Trophoblast cell (in vitro differentiated cells and primary cell): ENCODE results near the gene NTNG1.

ENCODE experiments used
- DNase-seq, 2 donors: peaks; one replicate each; pipeline ENCODE4 v3.0.0-alpha.2; 2016
- H2AFZ ChIP-seq: 2 replicates; pipeline ENCODE4 v1.6.1; 2013; ENCODE audit warnings: low read length, moderate library complexity, mild to moderate bottlenecking; ENCODE audit not compliant: insufficient read depth, poor library complexity
- H2AK5ac ChIP-seq: 2 replicates; pipeline ENCODE4 v1.6.1; 2013; ENCODE audit warnings: mild to moderate bottlenecking, low read length
- H2BK120ac ChIP-seq: 2 replicates; pipeline ENCODE4 v1.6.1; 2013; ENCODE audit warnings: low read length, mild to moderate bottlenecking, moderate library complexity; ENCODE audit not compliant: insufficient read depth, poor library complexity
- H2BK12ac ChIP-seq: 2 replicates; pipeline ENCODE4 v1.6.1; 2013; ENCODE audit warnings: mild to moderate bottlenecking, low read length, moderate library complexity
- H2BK5ac ChIP-seq: 2 replicates; pipeline ENCODE4 v1.6.1; 2013; ENCODE audit warnings: low read length, low read depth, moderate library complexity, mild to moderate bottlenecking; ENCODE audit not compliant: poor library complexity
- H3K14ac ChIP-seq: 2 replicates; pipeline ENCODE4 v1.6.1; 2013; ENCODE audit warnings: mild to moderate bottlenecking, low read length
- H3K18ac ChIP-seq: 2 replicates; pipeline ENCODE4 v1.6.1; 2013; ENCODE audit warnings: mild to moderate bottlenecking, low read length
- H3K23ac ChIP-seq: 2 replicates; pipeline ENCODE4 v1.6.1; 2013; ENCODE audit warnings: low read length
- H3K27ac ChIP-seq: 2 replicates; pipeline ENCODE4 v1.5.1; 2013; ENCODE audit warnings: low read depth, mild to moderate bottlenecking, inconsistent platforms, low read length, moderate library complexity
- H3K27me3 ChIP-seq: 2 replicates; pipeline ENCODE4 v1.6.1; 2013; ENCODE audit warnings: inconsistent platforms, mild to moderate bottlenecking, low read length, moderate library complexity; ENCODE audit not compliant: insufficient read depth
- H3K36me3 ChIP-seq, 2 experiments: 1 replicate in 1 of 2; 2 replicates in 1 of 2; pipeline ENCODE4 v1.6.1; 2013; ENCODE audit warnings: low read length in 2 of 2, mild to moderate bottlenecking in 2 of 2, moderate library complexity in 1 of 2; ENCODE audit not compliant: insufficient read depth in 2 of 2, control insufficient read depth in 1 of 2
- H3K4ac ChIP-seq: 2 replicates; pipeline ENCODE4 v1.6.1; 2013; ENCODE audit warnings: low read depth, mild to moderate bottlenecking, low read length, moderate library complexity
- H3K4me1 ChIP-seq, 2 experiments: 1 replicate in 1 of 2; 2 replicates in 1 of 2; pipeline ENCODE4 v1.6.1; 2013; ENCODE audit warnings: low read length in 2 of 2, mild to moderate bottlenecking in 2 of 2, moderate library complexity in 1 of 2; ENCODE audit not compliant: insufficient read depth in 2 of 2, control insufficient read depth in 1 of 2
- H3K4me2 ChIP-seq: 2 replicates; pipeline ENCODE4 v1.6.1; 2013; ENCODE audit warnings: inconsistent platforms, mild to moderate bottlenecking, low read length, moderate library complexity
- H3K4me3 ChIP-seq: 2 replicates; pipeline ENCODE4 v1.5.1; 2013; ENCODE audit warnings: mild to moderate bottlenecking, low read depth, low read length, inconsistent platforms
- H3K79me1 ChIP-seq: one replicate; pipeline ENCODE4 v1.6.1; 2013; ENCODE audit warnings: low read length
- H3K79me2 ChIP-seq: 2 replicates; pipeline ENCODE4 v1.6.1; 2013; ENCODE audit warnings: low read length, mild to moderate bottlenecking; ENCODE audit not compliant: control insufficient read depth, insufficient read depth, poor library complexity
- H3K9ac ChIP-seq: 2 replicates; pipeline ENCODE4 v1.6.1; 2013; ENCODE audit warnings: mild to moderate bottlenecking, low read length
- H3K9me3 ChIP-seq: 2 replicates; pipeline ENCODE4 v1.6.1; 2013; ENCODE audit warnings: low read depth, mild to moderate bottlenecking, control low read depth, inconsistent platforms, low read length; ENCODE audit not compliant: insufficient read depth
- H4K12ac ChIP-seq: 2 replicates; pipeline ENCODE4 v1.6.1; 2013; ENCODE audit warnings: low read depth, mild to moderate bottlenecking, low read length, moderate library complexity
- H4K8ac ChIP-seq: 2 replicates; pipeline ENCODE4 v1.6.1; 2013; ENCODE audit warnings: low read depth, mild to moderate bottlenecking, low read length, moderate library complexity
- H4K91ac ChIP-seq: one replicate; pipeline ENCODE4 v1.6.1; 2013; ENCODE audit warnings: low read depth, mild to moderate bottlenecking, low read length, moderate library complexity
- WGBS: extraction: QIAGEN DNeasy Blood & Tissue Kit; methylation state at CpG from one replicate; pipeline ENCODE4 v1.1.7; 2013; ENCODE audit warnings: missing lambda C conversion rate; ENCODE audit not compliant: insufficient read length, insufficient coverage; ENCODE audit errors: extremely low coverage; 5-methylcytosine and 5-hydroxymethylcytosine counted together

Gene NTNG1

DNA sequence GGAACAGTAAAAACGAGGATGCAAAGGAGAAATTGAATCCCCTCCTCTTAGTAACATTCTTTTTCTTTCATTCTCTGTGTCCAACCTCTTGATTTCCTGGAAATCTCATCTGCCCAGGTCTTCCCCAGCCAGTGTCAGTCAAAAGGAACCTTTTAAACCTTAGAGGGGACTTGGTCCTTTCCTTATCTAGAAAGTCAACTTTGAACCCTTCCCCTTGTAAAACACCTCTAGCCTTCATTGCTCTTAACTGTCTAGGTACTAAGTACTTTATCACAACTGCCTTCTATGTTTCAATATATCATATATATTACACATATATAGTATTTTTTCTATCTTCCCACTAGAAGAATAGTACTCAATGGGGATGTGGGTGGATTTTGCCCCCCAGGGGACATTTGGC, 282.1 kb downstream of the NTNG1 start:
- H3K79me2 ChIP-seq = no peaks in the 10 kb centered on the region
- no peak overlapping the region for H3K23ac ChIP-seq
- H4K8ac ChIP-seq = no peak overlapping the region
- H2AK5ac ChIP-seq = no peak overlapping the region
- H3K4me1 ChIP-seq = no peaks in the 10 kb centered on the region
- H3K18ac ChIP-seq = no peak overlapping the region
- H4K12ac ChIP-seq = no peak overlapping the region
- no peak overlapping the region for H2BK12ac ChIP-seq
- no peak overlapping the region for H4K91ac ChIP-seq
- H2BK120ac ChIP-seq = no peak overlapping the region
- H2BK5ac ChIP-seq = no peak overlapping the region
- no peaks in the 10 kb centered on the region for H3K27me3 ChIP-seq
- no peaks in the 10 kb centered on the region for H3K79me1 ChIP-seq
- H3K14ac ChIP-seq = no peak overlapping the region
- H3K27ac ChIP-seq = no peak overlapping the region
- H3K9ac ChIP-seq = no peak overlapping the region
- no peaks in the 10 kb centered on the region for H3K36me3 ChIP-seq
- no peak overlapping the region for H3K4me3 ChIP-seq
- no peak overlapping the region for H3K4ac ChIP-seq
- WGBS = no CpG with 5 or more reads among the region's 1 CpG
- H2AFZ ChIP-seq = no peak overlapping the region
- H3K9me3 ChIP-seq = no peaks in the 10 kb centered on the region
- no peak for DNase-seq
- H3K4me2 ChIP-seq = no peak overlapping the region

DNA sequence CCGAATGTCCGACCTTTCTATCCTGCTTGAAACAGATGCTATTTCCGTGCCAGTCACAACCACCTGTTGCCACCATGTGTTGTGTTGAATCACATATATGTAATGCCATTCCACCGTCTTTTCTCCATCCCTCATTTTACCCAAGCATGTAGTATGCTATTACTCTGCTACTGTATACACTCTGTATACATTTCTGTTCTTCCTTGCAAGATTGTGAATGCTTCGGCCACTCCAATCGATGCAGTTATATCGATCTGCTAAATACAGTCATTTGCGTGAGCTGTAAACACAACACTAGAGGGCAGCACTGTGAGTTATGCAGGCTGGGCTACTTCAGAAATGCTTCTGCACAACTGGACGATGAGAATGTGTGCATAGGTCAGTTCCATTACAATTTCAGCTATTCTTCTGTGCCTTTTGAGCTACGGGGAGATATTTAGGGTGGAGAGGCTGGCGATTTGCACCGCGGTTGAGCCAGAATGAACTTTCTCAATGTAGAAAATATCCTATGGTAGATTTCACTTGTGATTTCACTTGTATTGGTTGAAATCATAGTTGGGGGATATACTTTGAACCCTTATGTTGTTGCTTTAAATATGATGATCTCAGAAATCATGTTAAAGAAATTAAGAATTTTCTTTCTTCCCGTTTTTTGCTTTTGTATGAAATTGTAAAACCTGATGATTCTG, 289.8 kb downstream of the NTNG1 start:
- no peak overlapping the region for H2BK12ac ChIP-seq
- H4K8ac ChIP-seq = no peak overlapping the region
- no peaks in the 10 kb centered on the region for H3K4me1 ChIP-seq
- peak; percentile 46 to 84 for DNase-seq
- H3K9me3 ChIP-seq = no peaks in the 10 kb centered on the region
- H3K4me3 ChIP-seq = no peak overlapping the region
- no peak overlapping the region for H2BK5ac ChIP-seq
- H3K23ac ChIP-seq = no peak overlapping the region
- no peaks in the 10 kb centered on the region for H3K79me1 ChIP-seq
- H2BK120ac ChIP-seq = no peak overlapping the region
- no peak overlapping the region for H3K4ac ChIP-seq
- H3K27ac ChIP-seq = no peak overlapping the region
- no peak overlapping the region for H4K91ac ChIP-seq
- no peaks in the 10 kb centered on the region for H3K27me3 ChIP-seq
- no CpG with 5 or more reads among the region's 14 CpGs for WGBS
- H3K14ac ChIP-seq = no peak overlapping the region
- H2AFZ ChIP-seq = no peak overlapping the region
- H3K79me2 ChIP-seq = no peaks in the 10 kb centered on the region
- H4K12ac ChIP-seq = no peak overlapping the region
- no peak overlapping the region for H3K9ac ChIP-seq
- no peak overlapping the region for H3K4me2 ChIP-seq
- H3K36me3 ChIP-seq = no peaks in the 10 kb centered on the region
- H3K18ac ChIP-seq = no peak overlapping the region
- H2AK5ac ChIP-seq = no peak overlapping the region

DNA sequence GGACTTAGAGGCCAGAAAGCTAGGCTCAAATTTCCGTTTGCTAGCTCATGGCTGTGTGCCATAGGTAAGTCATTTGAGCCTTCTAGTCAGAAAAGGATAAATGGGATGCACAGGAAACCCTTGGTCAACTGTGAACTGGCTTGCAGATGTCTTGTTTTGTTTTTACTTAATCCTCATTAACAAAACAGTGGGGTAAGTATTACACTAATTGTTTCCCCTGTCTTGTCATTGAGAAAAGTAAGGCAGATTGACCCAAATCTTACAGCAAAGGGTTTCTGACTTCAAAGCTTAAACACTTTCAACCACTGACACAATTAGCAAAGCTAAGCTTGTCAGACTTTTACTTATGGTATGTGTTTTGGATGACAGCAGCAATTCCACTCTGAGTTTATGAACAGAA, 291.3 kb downstream of the NTNG1 start:
- no peak overlapping the region for H2AK5ac ChIP-seq
- H2BK5ac ChIP-seq = no peak overlapping the region
- H4K8ac ChIP-seq = no peak overlapping the region
- no peak overlapping the region for H2BK120ac ChIP-seq
- H3K9ac ChIP-seq = no peak overlapping the region
- no peak overlapping the region for H3K4me3 ChIP-seq
- H4K91ac ChIP-seq = no peak overlapping the region
- H3K4me1 ChIP-seq = no peaks in the 10 kb centered on the region
- H3K4me2 ChIP-seq = no peak overlapping the region
- no peak overlapping the region for H3K23ac ChIP-seq
- H2AFZ ChIP-seq = no peak overlapping the region
- H4K12ac ChIP-seq = no peak overlapping the region
- H3K4ac ChIP-seq = no peak overlapping the region
- no peak overlapping the region for H3K18ac ChIP-seq
- WGBS = no CpG with 5 or more reads among the region's 1 CpG
- H3K9me3 ChIP-seq = no peaks in the 10 kb centered on the region
- no peak overlapping the region for H3K14ac ChIP-seq
- no peak overlapping the region for H3K27ac ChIP-seq
- no peak overlapping the region for H2BK12ac ChIP-seq
- H3K79me1 ChIP-seq = no peaks in the 10 kb centered on the region
- H3K79me2 ChIP-seq = no peaks in the 10 kb centered on the region
- no peaks in the 10 kb centered on the region for H3K36me3 ChIP-seq
- H3K27me3 ChIP-seq = no peaks in the 10 kb centered on the region
- no peak for DNase-seq

DNA sequence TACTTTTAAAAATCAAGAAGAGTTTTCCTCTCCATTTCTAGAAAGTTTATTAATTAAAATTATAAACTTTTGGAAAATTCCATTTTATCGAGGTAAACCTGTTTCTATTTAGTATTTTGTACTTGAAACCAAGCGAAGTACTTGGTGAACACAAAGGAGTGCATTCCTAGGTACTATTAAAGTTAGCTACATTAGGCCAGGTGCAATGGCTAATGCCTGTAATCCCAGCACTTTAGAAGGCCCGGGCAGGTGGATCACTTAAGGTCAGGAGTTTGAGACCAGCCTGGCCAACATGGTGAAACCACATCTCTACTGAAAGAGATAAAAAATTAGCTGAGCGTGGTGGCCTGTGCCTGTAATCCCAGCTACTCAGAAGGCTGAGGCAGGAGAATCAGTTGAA, 292.2 kb downstream of the NTNG1 start:
- WGBS = no CpG with 5 or more reads among the region's 4 CpGs
- no peak overlapping the region for H3K4ac ChIP-seq
- no peak overlapping the region for H2BK5ac ChIP-seq
- no peak for DNase-seq
- no peak overlapping the region for H4K12ac ChIP-seq
- H2AK5ac ChIP-seq = no peak overlapping the region
- no peaks in the 10 kb centered on the region for H3K9me3 ChIP-seq
- H3K4me2 ChIP-seq = no peak overlapping the region
- H3K79me2 ChIP-seq = no peaks in the 10 kb centered on the region
- no peaks in the 10 kb centered on the region for H3K79me1 ChIP-seq
- no peak overlapping the region for H3K4me3 ChIP-seq
- no peak overlapping the region for H3K18ac ChIP-seq
- no peak overlapping the region for H2BK12ac ChIP-seq
- H3K36me3 ChIP-seq = no peaks in the 10 kb centered on the region
- H2BK120ac ChIP-seq = no peak overlapping the region
- no peaks in the 10 kb centered on the region for H3K4me1 ChIP-seq
- no peak overlapping the region for H2AFZ ChIP-seq
- no peak overlapping the region for H3K23ac ChIP-seq
- H3K27ac ChIP-seq = no peak overlapping the region
- H4K8ac ChIP-seq = no peak overlapping the region
- no peak overlapping the region for H3K9ac ChIP-seq
- no peak overlapping the region for H3K14ac ChIP-seq
- no peaks in the 10 kb centered on the region for H3K27me3 ChIP-seq
- no peak overlapping the region for H4K91ac ChIP-seq
